Endothelial cell of umbilical vein (primary cell): ENCODE data around the gene KIF5C. TPM values are rescaled to one million over a fixed set of nuclear protein-coding genes. Genes with fewer than 3 reads are reported as not detected.

Experiments used
- BruUV-seq: library from RNA; stranded (reverse); fragments of 400-500 nt; replicated peaks from 2 replicates; lab custom pipeline; 2021; lab: Mats Ljungman, UMichigan
- CTCF ChIA-PET: fragments of 300-600, 350-600 bp; sonication (Branson Sonifier 250); formaldehyde crosslinking; loops from one replicate; lab custom pipeline; 2021; ENCODE audit warnings: antibody characterized with exemption, inconsistent platforms; lab: Charles Lee
- POLR2A ChIA-PET: fragments of 300-600, 350-600 bp; sonication (Branson Sonifier 250); formaldehyde crosslinking; loops from one replicate; lab custom pipeline; 2021; ENCODE audit warnings: antibody characterized with exemption, inconsistent platforms; lab: Charles Lee
- DNase-seq: peaks from one replicate; pipeline ENCODE4 v3.0.0-alpha.2; 2011; ENCODE audit warnings: low read depth, low spot score
- FAIRE-seq: peaks from 2 replicates; lab custom pipeline; 2011; peaks lifted over from hg19 to GRCh38; lab: Jason Lieb, UNC
- H2AFZ ChIP-seq: 2 replicates; pipeline ENCODE4 v1.6.0; 2012; ENCODE audit warnings: low read depth, low read length, control low read depth, inconsistent platforms
- H3K27ac ChIP-seq: 2 replicates; pipeline ENCODE4 v1.5.1; 2011; ENCODE audit warnings: low read depth, mild to moderate bottlenecking, control low read depth, low read length, moderate library complexity; ENCODE audit not compliant: insufficient read depth
- H3K27me3 ChIP-seq, 2 experiments: 2 replicates each; pipeline versions ENCODE4 v1.6.0 to v1.6.1; 2011; ENCODE audit warnings: low read length in 2 of 2, mixed read lengths in 1 of 2; ENCODE audit not compliant: control insufficient read depth in 2 of 2, insufficient read depth in 2 of 2
- H3K36me3 ChIP-seq, 2 experiments: 2 replicates in 1 of 2; 3 replicates in 1 of 2; pipeline ENCODE4 v1.5.1; 2011; ENCODE audit warnings: low read length in 2 of 2, mild to moderate bottlenecking in 1 of 2, moderate library complexity in 1 of 2; ENCODE audit not compliant: control insufficient read depth in 2 of 2, insufficient read depth in 2 of 2; ENCODE audit errors: extremely low read depth in 1 of 2
- H3K4me1 ChIP-seq: 3 replicates; pipeline ENCODE4 v1.5.1; 2011; ENCODE audit warnings: mild to moderate bottlenecking, low read length; ENCODE audit not compliant: control insufficient read depth, insufficient read depth; ENCODE audit errors: extremely low read depth
- H3K4me2 ChIP-seq: 2 replicates; pipeline ENCODE4 v1.6.1; 2011; ENCODE audit warnings: low read length, control low read depth, mixed read lengths; ENCODE audit not compliant: insufficient read depth
- H3K4me3 ChIP-seq, 3 experiments: fragments of 200-600 bp in 1 of 3; sonication (generic), shearing (Covaris generic) in 1 of 3; replicated peaks in 1 of 3; 2 replicates each; pipeline ENCODE4 v1.5.1; 2011 to 2016; ENCODE audit warnings: control low read depth in 3 of 3, low read length in 3 of 3, mild to moderate bottlenecking in 2 of 3, inconsistent platforms in 1 of 3, low read depth in 1 of 3, moderate library complexity in 1 of 3; ENCODE audit not compliant: insufficient read depth in 1 of 3
- H3K79me2 ChIP-seq: 2 replicates; pipeline ENCODE4 v1.6.0; 2012; ENCODE audit warnings: low read length, inconsistent platforms; ENCODE audit not compliant: control insufficient read depth, insufficient read depth
- H3K9ac ChIP-seq: replicated peaks from 2 replicates; pipeline ENCODE3; 2011; ENCODE audit warnings: low read length, control low read depth; ENCODE audit not compliant: insufficient read depth; ENCODE audit errors: extremely low read depth
- H3K9me1 ChIP-seq: replicated peaks from 3 replicates; pipeline ENCODE4 v1.6.0; 2011; ENCODE audit warnings: mild to moderate bottlenecking, low read length; ENCODE audit not compliant: control insufficient read depth, insufficient read depth; ENCODE audit errors: extremely low read depth
- H3K9me3 ChIP-seq: replicated peaks from 2 replicates; pipeline ENCODE4 v1.5.1; 2012; ENCODE audit warnings: low read length, inconsistent platforms; ENCODE audit not compliant: control insufficient read depth, insufficient read depth
- H4K20me1 ChIP-seq: replicated peaks from 2 replicates; pipeline ENCODE3; 2011; ENCODE audit warnings: mild to moderate bottlenecking, low read length; ENCODE audit not compliant: control insufficient read depth, insufficient read depth; ENCODE audit errors: extremely low read depth
- EZH2 ChIP-seq: IDR thresholded peaks from 2 replicates; pipeline ENCODE4 v1.6.1; 2012; ENCODE audit warnings: borderline replicate concordance, low read depth, mild to moderate bottlenecking, moderate library complexity, low read length, inconsistent platforms; ENCODE audit not compliant: severe bottlenecking
- FOS ChIP-seq: IDR thresholded peaks from 2 replicates; pipeline ENCODE4 v1.6.1; 2011; ENCODE audit warnings: mild to moderate bottlenecking, low read length, moderate library complexity, borderline replicate concordance; ENCODE audit not compliant: insufficient read depth
- GATA2 ChIP-seq: IDR thresholded peaks from 2 replicates; pipeline ENCODE4 v1.7.0; 2011; ENCODE audit warnings: low read depth, mild to moderate bottlenecking, moderate library complexity, mixed read lengths, low read length; ENCODE audit not compliant: insufficient read length, insufficient read depth
- JUN ChIP-seq: IDR thresholded peaks from 2 replicates; pipeline ENCODE4 v1.6.1; 2011; ENCODE audit warnings: borderline replicate concordance, low read depth; ENCODE audit not compliant: insufficient read length, insufficient read depth
- MYC ChIP-seq: IDR thresholded peaks from one replicate; pipeline ENCODE4 v1.6.1; 2011; ENCODE audit warnings: mild to moderate bottlenecking, low read depth, low read length
- POLR2A ChIP-seq: IDR thresholded peaks from 2 replicates; pipeline ENCODE4 v1.6.1; 2012; ENCODE audit warnings: low read depth, mild to moderate bottlenecking, control low read depth, low read length
- POLR2AphosphoS5 ChIP-seq: IDR thresholded peaks from 2 replicates; pipeline ENCODE4 v1.6.1; 2012; ENCODE audit warnings: low read depth, mild to moderate bottlenecking, control low read depth, low read length, moderate library complexity; ENCODE audit not compliant: insufficient read depth
- dilution Hi-C: fragments of 300-500 bp; cut with MboI; formaldehyde crosslinking; loops from one replicate; pipeline ENCODE4 v1.15.0; 2019; ENCODE audit warnings: low sequenced_read_pairs; ENCODE audit not compliant: extremely low pct_ligation_motif_present
- intact Hi-C: fragments of 100-400 bp; cut with micrococcal nuclease; formaldehyde crosslinking; loops from one replicate; pipeline ENCODE4 v1.10.0; 2022
- polyA plus RNA-seq, 4 experiments: library from polyadenylated mRNA; depleted of rRNA in 3 of 4; stranded (reverse) in 3 of 4; unstranded in 1 of 4; fragments of >200 nt; gene quantifications; 2 replicates each; pipeline versions ENCODE4 v1.2.1 to v1.2.3, GENCODE V29; 2011 to 2012; ENCODE audit warnings: missing spikeins in 1 of 4
- total RNA-seq: library from RNA; stranded (reverse); gene quantifications from 2 replicates; pipeline ENCODE4 v1.2.3, GENCODE V29; 2021
- TF ChIP-seq, protein P1 (sequence below): IDR thresholded peaks from 2 replicates; pipeline ENCODE4 v1.6.1; 2011; ENCODE audit not compliant: insufficient read depth, insufficient read length
- TF ChIP-seq, protein P2 (sequence below), 2 donors: IDR thresholded peaks; 1 replicate in 1 of 2; 2 replicates in 1 of 2; pipeline ENCODE4 v1.5.1; 2011; ENCODE audit warnings: low read length in 2 of 2, mild to moderate bottlenecking in 2 of 2, moderate library complexity in 2 of 2, control low read depth in 1 of 2, inconsistent platforms in 1 of 2, low read depth in 1 of 2; ENCODE audit not compliant: insufficient read depth in 1 of 2; ENCODE audit errors: extremely low read depth in 1 of 2

The KIF5C gene
- total and polyA plus RNA-seq, 2 donors (not counting 3 experiments of a cell fraction or from before 2014, with no cell fraction given): 0.01 to 0.55 TPM

DNA sequence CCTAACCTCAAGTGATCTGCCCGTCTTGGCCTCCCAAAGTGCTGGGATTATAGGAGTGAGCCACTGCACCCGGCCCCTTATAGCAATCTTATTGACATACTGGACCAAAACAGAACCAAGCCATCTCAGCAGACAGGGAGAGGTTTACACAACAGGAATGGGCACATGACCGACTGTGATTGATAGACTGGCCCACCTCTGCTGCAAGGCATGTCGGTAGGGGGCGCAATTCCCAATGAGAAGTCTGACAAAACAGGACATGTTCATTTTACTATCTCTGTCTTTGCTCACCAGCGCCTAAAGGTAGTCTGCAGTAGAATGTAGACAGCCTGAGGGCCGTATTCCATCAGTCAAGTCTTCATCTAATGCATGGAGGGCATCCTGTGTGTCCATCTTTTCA is 165.4 kb downstream of the KIF5C start:
- H3K9ac ChIP-seq: no peak overlapping the region
- peak; percentile 14 for DNase-seq
- H4K20me1 ChIP-seq: no peaks in the 10 kb centered on the region
- H2AFZ ChIP-seq: no peak overlapping the region
- no peak overlapping the region for H3K27ac ChIP-seq
- H3K4me1 ChIP-seq: no peaks in the 10 kb centered on the region
- dilution Hi-C loops: no loop called here
- intact Hi-C loops: no loop called here
- TF ChIP-seq POLR2AphosphoS5: no peak
- TF ChIP-seq, protein P1, sequence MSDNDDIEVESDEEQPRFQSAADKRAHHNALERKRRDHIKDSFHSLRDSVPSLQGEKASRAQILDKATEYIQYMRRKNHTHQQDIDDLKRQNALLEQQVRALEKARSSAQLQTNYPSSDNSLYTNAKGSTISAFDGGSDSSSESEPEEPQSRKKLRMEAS: no peak
- no peak for TF ChIP-seq MYC
- no peak for TF ChIP-seq GATA2
- no peak for TF ChIP-seq POLR2A
- no peak for TF ChIP-seq FOS
- TF ChIP-seq, protein P2, sequence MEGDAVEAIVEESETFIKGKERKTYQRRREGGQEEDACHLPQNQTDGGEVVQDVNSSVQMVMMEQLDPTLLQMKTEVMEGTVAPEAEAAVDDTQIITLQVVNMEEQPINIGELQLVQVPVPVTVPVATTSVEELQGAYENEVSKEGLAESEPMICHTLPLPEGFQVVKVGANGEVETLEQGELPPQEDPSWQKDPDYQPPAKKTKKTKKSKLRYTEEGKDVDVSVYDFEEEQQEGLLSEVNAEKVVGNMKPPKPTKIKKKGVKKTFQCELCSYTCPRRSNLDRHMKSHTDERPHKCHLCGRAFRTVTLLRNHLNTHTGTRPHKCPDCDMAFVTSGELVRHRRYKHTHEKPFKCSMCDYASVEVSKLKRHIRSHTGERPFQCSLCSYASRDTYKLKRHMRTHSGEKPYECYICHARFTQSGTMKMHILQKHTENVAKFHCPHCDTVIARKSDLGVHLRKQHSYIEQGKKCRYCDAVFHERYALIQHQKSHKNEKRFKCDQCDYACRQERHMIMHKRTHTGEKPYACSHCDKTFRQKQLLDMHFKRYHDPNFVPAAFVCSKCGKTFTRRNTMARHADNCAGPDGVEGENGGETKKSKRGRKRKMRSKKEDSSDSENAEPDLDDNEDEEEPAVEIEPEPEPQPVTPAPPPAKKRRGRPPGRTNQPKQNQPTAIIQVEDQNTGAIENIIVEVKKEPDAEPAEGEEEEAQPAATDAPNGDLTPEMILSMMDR (IDR thresholded peaks at IDR 0.05; ENCODE audit: extremely low read depth in 1 of 2, insufficient read depth in 1 of 2, low read depth in 1 of 2, low read length in 2 of 2): peak; percentile 37 to 43
- peak; percentile 6 for TF ChIP-seq EZH2
- TF ChIP-seq JUN: no peak
- ChIA-PET CTCF (interaction anchor here (1.1 to 1.4 kb wide), 3 partner anchors 21 to 521 kb away, joined by 3 to 11 read pairs (median 5); no protein-coding TSS in a partner anchor), POLR2A (no interaction called here)
- H3K36me3 ChIP-seq: no peaks in the 10 kb centered on the region
- peak; percentile 62 for FAIRE-seq
- H3K9me3 ChIP-seq: no peaks in the 10 kb centered on the region
- H3K9me1 ChIP-seq: no peaks in the 10 kb centered on the region
- no peaks in the 10 kb centered on the region for H3K79me2 ChIP-seq
- peaks cover 22% of the 10 kb centered on the region in 2 experiments for H3K27me3 ChIP-seq
- no peak overlapping the region for H3K4me2 ChIP-seq
- BruUV-seq: no TSS peak
- H3K4me3 ChIP-seq: no peak overlapping the region
